DMS53 (cell line): ENCODE data around the gene JAKMIP2.
"Not testable (repeated sequence)": the region's sequence is repeated elsewhere in the genome, so short reads cannot be mapped to it uniquely, and the experiment has no call there.

ENCODE experiments used
- DNase-seq: peaks from one replicate; lab custom pipeline; 2025; lab: John Stamatoyannopoulos, UW

JAKMIP2 gene

GRCh38 chr5:147558826-147559225 lies 223.7 kb downstream of the JAKMIP2 start:
- DNase-seq = peak; percentile 83

- no peak for DNase-seq
Observed at GRCh38 chr5:147557876-147558745, 224.4 kb downstream of the JAKMIP2 start.

GRCh38 chr5:147555176-147555575 lies 227.4 kb downstream of the JAKMIP2 start:
- DNase-seq = no peak

GRCh38 chr5:147554261-147554817 lies 228.2 kb downstream of the JAKMIP2 start:
- peak; percentile 26 for DNase-seq

- not testable (repeated sequence) for DNase-seq
Observed at GRCh38 chr5:147553817-147554216, 228.7 kb downstream of the JAKMIP2 start.

- no peak for DNase-seq
Observed at GRCh38 chr5:147552897-147553296, 229.6 kb downstream of the JAKMIP2 start.

GRCh38 chr5:147551677-147552076 lies 230.9 kb downstream of the JAKMIP2 start:
- DNase-seq = no peak

- no peak for DNase-seq
Observed at GRCh38 chr5:147547730-147548129, 234.8 kb downstream of the JAKMIP2 start.

GRCh38 chr5:147544556-147544955 lies 238.0 kb downstream of the JAKMIP2 start:
- DNase-seq = no peak

GRCh38 chr5:147539053-147539452 lies 243.5 kb downstream of the JAKMIP2 start:
- DNase-seq = peak; percentile 24

GRCh38 chr5:147538236-147538635 lies 244.3 kb downstream of the JAKMIP2 start:
- no peak for DNase-seq
